GM12875 (cell line): ENCODE data around the gene NKX1-1.

Experiments
- H3K4me3 ChIP-seq: one replicate; pipeline ENCODE4 v1.5.1; 2011; ENCODE audit warnings: low read depth, low read length, control low read depth
- TF ChIP-seq, protein P1 (sequence below): IDR thresholded peaks from 2 replicates; pipeline ENCODE4 v1.5.1; 2011; ENCODE audit warnings: low read depth, mild to moderate bottlenecking, control low read depth, inconsistent platforms, low read length, moderate library complexity, borderline replicate concordance; ENCODE audit not compliant: insufficient read depth

Gene NKX1-1

DNA sequence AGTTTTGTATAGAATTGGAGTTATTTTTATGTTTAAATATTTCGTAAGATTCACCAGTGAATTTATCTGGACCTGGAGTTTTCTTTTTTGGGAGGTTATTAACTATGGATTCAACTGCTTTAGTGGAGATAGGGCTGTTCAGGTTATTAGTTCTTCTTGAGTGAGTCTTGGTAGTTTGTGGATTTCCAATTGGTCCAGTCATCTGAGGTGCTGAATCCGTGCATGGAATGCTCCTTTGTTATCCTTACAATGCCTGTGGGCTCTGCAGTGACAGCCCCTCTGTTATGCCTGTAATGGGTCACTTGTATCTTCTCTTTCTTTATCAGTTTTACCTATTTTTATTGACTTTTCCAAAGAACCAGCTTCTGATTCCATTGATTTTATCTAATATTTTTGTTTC is 15.4 kb upstream of the NKX1-1 start:
- H3K4me3 ChIP-seq = no peak overlapping the region
- TF ChIP-seq, protein P1, sequence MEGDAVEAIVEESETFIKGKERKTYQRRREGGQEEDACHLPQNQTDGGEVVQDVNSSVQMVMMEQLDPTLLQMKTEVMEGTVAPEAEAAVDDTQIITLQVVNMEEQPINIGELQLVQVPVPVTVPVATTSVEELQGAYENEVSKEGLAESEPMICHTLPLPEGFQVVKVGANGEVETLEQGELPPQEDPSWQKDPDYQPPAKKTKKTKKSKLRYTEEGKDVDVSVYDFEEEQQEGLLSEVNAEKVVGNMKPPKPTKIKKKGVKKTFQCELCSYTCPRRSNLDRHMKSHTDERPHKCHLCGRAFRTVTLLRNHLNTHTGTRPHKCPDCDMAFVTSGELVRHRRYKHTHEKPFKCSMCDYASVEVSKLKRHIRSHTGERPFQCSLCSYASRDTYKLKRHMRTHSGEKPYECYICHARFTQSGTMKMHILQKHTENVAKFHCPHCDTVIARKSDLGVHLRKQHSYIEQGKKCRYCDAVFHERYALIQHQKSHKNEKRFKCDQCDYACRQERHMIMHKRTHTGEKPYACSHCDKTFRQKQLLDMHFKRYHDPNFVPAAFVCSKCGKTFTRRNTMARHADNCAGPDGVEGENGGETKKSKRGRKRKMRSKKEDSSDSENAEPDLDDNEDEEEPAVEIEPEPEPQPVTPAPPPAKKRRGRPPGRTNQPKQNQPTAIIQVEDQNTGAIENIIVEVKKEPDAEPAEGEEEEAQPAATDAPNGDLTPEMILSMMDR = no peak

DNA sequence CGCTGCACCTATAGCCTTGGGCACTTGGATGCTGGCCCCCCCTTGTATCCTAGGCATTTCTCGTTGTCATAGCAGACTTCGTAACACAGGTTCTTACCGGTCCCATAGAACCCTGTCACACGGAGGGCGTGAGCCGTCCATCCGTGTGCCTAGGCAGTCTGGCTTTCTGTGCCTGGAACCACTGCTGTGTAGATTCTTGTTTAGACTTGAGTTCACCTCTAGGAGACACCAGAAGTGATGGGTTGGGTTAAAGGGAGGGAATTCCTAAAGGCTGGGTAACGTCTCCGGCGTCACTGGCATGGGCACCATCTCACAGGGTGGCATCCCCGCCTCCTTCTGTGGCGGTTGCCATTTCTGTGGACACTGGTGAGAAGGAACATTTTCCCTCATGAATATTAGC is 13.5 kb upstream of the NKX1-1 start:
- no peak overlapping the region for H3K4me3 ChIP-seq
- TF ChIP-seq, protein P1 = no peak

- H3K4me3 ChIP-seq = no peak overlapping the region
- TF ChIP-seq, protein P1 = no peak
These were observed 12.4 kb upstream of the NKX1-1 start for GRCh38 chr4:1418494-1419285.

DNA sequence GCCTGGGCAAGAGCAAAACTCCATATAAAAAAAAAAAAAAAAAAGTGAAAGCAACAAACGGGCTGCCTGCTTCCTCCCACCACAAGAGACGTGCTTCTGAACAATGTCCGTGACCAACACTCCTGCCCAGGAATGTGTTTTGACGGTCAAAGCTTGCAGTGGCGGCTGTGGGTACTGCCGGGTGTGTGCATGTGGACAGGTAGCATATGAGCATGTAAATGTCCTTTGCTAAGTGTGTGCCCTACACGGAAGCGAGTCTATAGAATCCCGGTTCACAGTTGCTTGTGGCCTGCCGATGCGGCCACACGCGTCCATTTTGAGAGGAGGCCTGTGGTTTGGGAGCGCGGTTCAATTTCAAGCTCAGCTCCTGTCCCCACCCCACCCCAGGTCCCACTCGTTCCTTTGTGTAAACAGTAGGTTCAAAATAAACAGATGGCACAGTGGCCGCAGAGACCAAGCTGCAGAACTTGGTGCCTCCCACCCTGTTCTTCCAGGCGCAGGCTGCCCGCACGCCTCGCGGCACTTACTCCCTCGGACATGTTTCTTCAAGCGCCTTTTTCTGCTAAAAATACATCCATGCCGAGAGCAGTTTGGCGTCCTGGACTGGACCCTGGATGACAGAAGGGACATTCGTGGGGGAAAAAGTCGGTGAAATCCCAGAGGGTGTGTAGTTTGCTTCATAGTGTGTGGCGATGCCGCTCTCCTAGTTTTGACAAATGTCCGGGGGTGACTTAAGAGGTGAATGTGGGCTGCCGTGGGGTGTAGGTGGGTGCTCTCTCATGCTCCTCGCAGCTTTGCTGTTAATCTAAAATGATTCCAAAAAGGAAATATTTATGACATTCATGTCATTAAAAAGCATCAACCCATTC is 11.5 kb upstream of the NKX1-1 start:
- no peak overlapping the region for H3K4me3 ChIP-seq
- TF ChIP-seq, protein P1 = no peak

GRCh38 chr4:1416948-1417260 is 10.7 kb upstream of the NKX1-1 start:
- TF ChIP-seq, protein P1 = no peak
- no peak overlapping the region for H3K4me3 ChIP-seq

GRCh38 chr4:1416051-1416947 is 10.1 kb upstream of the NKX1-1 start:
- H3K4me3 ChIP-seq = no peak overlapping the region
- TF ChIP-seq, protein P1 = no peak
